GM10266 (cell line): ENCODE data around the gene TUBA3D.
"Not testable (repeated sequence)": the region's sequence is repeated elsewhere in the genome, so short reads cannot be mapped to it uniquely, and the experiment has no call there.

Experiments used
- DNase-seq: peaks from one replicate; pipeline ENCODE4 v3.0.0; 2012; ENCODE audit errors: extremely low spot score
- CTCF ChIP-seq: IDR thresholded peaks from 2 replicates; pipeline ENCODE4 v1.5.1; 2012; ENCODE audit warnings: mild to moderate bottlenecking, low read depth; ENCODE audit not compliant: control insufficient read depth, insufficient read depth; ENCODE audit errors: missing control alignments

The TUBA3D gene

DNA sequence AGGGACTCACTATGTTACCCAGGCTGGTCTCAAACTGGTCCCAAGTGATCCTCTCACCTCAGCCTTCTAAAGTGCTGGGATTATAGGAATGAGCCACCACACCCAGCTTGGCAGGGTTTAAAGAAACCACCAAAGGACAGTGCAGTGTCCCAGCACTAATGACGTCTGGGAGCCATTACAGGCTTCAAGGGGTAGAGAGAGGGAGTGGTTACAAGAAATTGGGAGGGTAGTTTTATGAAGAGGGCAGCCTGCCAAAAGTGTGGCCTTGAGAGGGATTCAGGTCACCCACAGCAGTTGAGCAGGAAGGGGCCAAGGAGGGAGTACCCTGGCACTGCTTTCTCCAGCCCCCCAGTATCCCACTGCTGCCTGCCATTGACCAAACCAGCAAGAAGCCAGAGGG, 1.3 kb downstream of the TUBA3D start:
- not testable (repeated sequence) for DNase-seq

- not testable (repeated sequence) for DNase-seq
Measured at GRCh38 chr2:131478074-131478849, 2.3 kb downstream of the TUBA3D start.

DNA sequence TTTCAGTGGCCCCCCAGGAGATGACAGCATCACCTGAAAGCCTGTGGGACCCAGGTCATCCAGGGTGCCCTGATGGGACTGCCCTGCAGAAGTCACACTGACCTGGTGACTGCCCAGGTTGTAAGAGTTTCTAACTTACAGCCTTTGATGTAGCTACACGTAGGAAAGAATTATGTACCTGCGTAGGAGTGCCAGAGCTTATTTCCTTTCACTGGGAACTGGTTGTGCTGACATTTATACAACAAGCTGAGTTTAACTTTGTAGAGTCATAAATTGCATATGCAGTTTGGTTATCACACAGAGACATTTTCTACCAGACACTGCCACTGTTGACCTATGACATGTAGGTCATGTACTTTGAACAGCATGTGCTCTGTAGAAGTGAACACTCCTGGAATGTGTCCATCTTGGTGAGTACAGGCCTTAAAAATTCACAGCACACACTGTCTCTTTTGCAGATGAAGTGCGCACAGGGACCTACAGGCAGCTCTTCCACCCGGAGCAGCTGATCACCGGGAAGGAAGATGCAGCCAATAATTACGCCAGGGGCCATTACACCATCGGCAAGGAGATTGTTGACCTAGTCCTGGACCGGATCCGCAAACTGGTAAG, 3.0 kb downstream of the TUBA3D start:
- DNase-seq, result not testable (repeated sequence)

DNA sequence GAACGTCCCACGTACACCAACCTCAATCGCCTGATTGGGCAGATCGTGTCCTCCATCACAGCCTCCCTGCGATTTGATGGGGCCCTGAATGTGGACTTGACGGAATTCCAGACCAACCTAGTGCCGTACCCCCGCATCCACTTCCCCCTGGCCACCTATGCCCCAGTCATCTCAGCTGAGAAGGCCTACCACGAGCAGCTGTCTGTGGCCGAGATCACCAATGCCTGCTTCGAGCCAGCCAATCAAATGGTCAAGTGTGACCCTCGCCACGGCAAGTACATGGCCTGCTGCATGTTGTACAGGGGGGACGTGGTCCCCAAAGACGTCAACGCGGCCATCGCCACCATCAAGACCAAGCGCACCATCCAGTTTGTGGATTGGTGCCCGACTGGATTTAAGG, 4.4 kb downstream of the TUBA3D start:
- DNase-seq, result not testable (repeated sequence)

GRCh38 chr2:131482506-131483155, 6.7 kb downstream of the TUBA3D start:
- not testable (repeated sequence) for DNase-seq

- DNase-seq, result not testable (repeated sequence)
Measured at GRCh38 chr2:131483981-131484820, 8.3 kb downstream of the TUBA3D start.

- not testable (repeated sequence) for DNase-seq
Measured at GRCh38 chr2:131484906-131485460, 9.1 kb downstream of the TUBA3D start.

DNA sequence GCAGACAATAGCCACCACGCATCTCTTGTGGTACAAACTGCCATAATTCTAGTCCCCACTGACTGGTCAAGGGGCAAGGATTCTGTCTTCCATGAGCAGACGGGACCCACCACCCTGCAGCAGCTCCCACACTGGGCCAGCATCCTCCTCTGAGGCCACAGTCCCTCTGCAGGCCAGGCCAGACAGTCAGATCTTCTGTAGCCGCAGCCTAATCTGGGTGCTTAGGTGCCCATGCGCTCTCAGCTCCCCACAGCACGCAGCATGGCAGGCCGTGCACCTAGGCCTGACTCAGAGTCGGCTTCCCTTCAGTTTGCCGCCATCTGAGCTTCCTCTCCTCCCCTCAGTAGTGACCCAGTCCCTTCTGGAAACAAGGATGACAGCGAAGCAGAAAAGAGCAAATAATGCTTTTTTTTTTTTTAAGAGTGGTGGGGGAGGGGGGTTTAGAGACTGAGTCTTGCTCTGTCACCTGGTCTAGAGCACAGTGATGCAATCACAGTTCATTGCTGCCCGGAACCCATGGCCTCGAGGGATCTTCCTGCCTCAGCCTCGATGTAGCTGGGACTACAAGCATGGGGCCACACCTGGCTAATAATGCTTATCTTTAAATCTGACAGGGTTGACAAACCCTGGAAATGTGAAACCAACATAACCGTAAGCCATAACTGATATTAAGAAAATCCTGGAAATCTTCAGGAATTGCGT, 10.4 kb downstream of the TUBA3D start:
- not testable (repeated sequence) for DNase-seq

GRCh38 chr2:131488306-131489205, 12.6 kb downstream of the TUBA3D start:
- no peak for TF ChIP-seq CTCF
- DNase-seq, result no peak

- not testable (repeated sequence) for DNase-seq
Measured at GRCh38 chr2:131490616-131491468, 14.9 kb downstream of the TUBA3D start.

DNA sequence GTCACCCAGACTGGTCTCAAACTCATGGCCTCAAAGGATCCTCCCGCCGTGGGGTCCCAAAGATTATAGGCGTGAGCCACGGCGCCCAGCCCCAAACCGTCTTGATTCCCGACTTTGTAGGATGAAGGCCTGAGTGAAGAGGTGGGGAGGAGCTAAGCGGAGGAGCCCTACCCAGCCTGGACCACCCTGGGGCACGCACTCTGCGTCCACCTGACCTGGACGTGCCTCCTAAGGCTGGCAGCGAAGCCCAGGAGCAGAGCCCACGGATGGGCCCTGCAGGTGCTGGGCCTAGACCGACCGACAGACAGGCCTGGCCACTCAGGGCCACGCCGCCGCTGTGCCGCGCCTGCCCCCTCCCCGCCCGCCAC, 15.5 kb downstream of the TUBA3D start:
- not testable (repeated sequence) for DNase-seq

GRCh38 chr2:131492015-131492417, 16.1 kb downstream of the TUBA3D start, which contains the start of gene MZT2A:
Gene MZT2A, minus strand, starts transcription at chr2:131492397. Its CDS starts 21 bp downstream, at chr2:131492376.
- DNase-seq, result peak; percentile 44
